RWPE2 (cell line): ENCODE measurements around the gene THAP9.

ENCODE experiments used
- ATAC-seq: fragments of 200-7000 bp; cut with Tn5 transposase; 3 replicates; pipeline ENCODE4 v1.9.1; 2021; ENCODE audit warnings: low read depth
- DNase-seq: peaks from one replicate; pipeline ENCODE4 v3.0.0-alpha.2; 2020; ENCODE audit warnings: low spot score
- H3K27ac ChIP-seq: fragments of 450-650 bp; 2 replicates; pipeline ENCODE4 v1.5.1; 2017; ENCODE audit warnings: mild to moderate bottlenecking; ENCODE audit not compliant: poor library complexity, severe bottlenecking
- H3K27me3 ChIP-seq: fragments of 250-450 bp; sonication (Bioruptor Pico); 2 replicates; pipeline ENCODE4 v1.5.1; 2021; ENCODE audit warnings: mild to moderate bottlenecking, moderate library complexity; ENCODE audit not compliant: insufficient read depth, poor library complexity, severe bottlenecking
- H3K36me3 ChIP-seq: fragments of 250-450 bp; sonication (Bioruptor Pico); 2 replicates; pipeline ENCODE4 v1.5.1; 2020; ENCODE audit warnings: low read depth, mild to moderate bottlenecking, moderate library complexity
- H3K4me1 ChIP-seq: fragments of 250-450 bp; sonication (Bioruptor Pico); 2 replicates; pipeline ENCODE4 v1.5.1; 2021; ENCODE audit warnings: mild to moderate bottlenecking, moderate library complexity; ENCODE audit not compliant: insufficient read depth, poor library complexity, severe bottlenecking
- H3K4me3 ChIP-seq: fragments of 250-450 bp; sonication (Bioruptor Pico); 2 replicates; pipeline ENCODE4 v1.5.1; 2021; ENCODE audit warnings: mild to moderate bottlenecking, moderate library complexity; ENCODE audit not compliant: severe bottlenecking
- H3K9me3 ChIP-seq: fragments of 250-450 bp; sonication (Bioruptor Pico); 2 replicates; pipeline ENCODE4 v1.5.1; 2021; ENCODE audit warnings: mild to moderate bottlenecking, moderate library complexity; ENCODE audit not compliant: severe bottlenecking
- CTCF ChIP-seq: fragments of 450-650 bp; IDR thresholded peaks from one replicate; pipeline ENCODE4 v1.5.1; 2017; ENCODE audit warnings: mild to moderate bottlenecking, moderate library complexity; ENCODE audit not compliant: poor library complexity, severe bottlenecking

The THAP9 gene

GRCh38 chr4:82890901-82891706, 9.4 kb upstream of the THAP9 start, which contains the start of gene SEC31A:
TSS of gene SEC31A (minus strand) at chr4:82891153. CDS start at chr4:82881936, 9,217 bp downstream.
- peaks cover 48% of the 10 kb centered on the region for H3K36me3 ChIP-seq
- peak within 1 kb of the TSS; percentile 83 for H3K27ac ChIP-seq
- H3K27me3 ChIP-seq: no peaks in the 10 kb centered on the region

GRCh38 chr4:82891707-82892466, 8.6 kb upstream of the THAP9 start:
- DNase-seq (no peak), ATAC-seq (peak; percentile 24; the same call in 2 of the 3 replicates)
- H3K4me1 ChIP-seq: peaks cover 21% of the 10 kb centered on the region
- no peak for TF ChIP-seq CTCF
- no peaks in the 10 kb centered on the region for H3K9me3 ChIP-seq
- peak overlapping the region; percentile 83 for H3K27ac ChIP-seq
- peak overlapping the region; percentile 89 for H3K4me3 ChIP-seq
- no peaks in the 10 kb centered on the region for H3K27me3 ChIP-seq
- H3K36me3 ChIP-seq: peaks cover 51% of the 10 kb centered on the region

More at GRCh38 chr4:82890901-82891706, 9.4 kb upstream of the THAP9 start, which contains the start of gene SEC31A:
- TF ChIP-seq CTCF: no peak
- Histone ChIP-seq H3K4me1 (peaks cover 27% of the 10 kb centered on the region), H3K4me3 (peak within 1 kb of the TSS; percentile 89), H3K9me3 (no peaks in the 10 kb centered on the region)
- DNase-seq (peak; percentile 95), ATAC-seq (peak; percentile 87)

- Histone ChIP-seq H3K27ac (peak overlapping the region; percentile 83), H3K9me3 (no peaks in the 10 kb centered on the region), H3K27me3 (no peaks in the 10 kb centered on the region), H3K4me1 (peaks cover 20% of the 10 kb centered on the region), H3K36me3 (peaks cover 51% of the 10 kb centered on the region), H3K4me3 (no peak overlapping the region)
- TF ChIP-seq CTCF: no peak
- ATAC-seq: no peak
- DNase-seq: no peak
These were observed 8.1 kb upstream of the THAP9 start for GRCh38 chr4:82892467-82892802.

- DNase-seq: no peak
These were observed 6.6 kb upstream of the THAP9 start for GRCh38 chr4:82893942-82894341.

More at GRCh38 chr4:82893942-82894341, 6.6 kb upstream of the THAP9 start:
- TF ChIP-seq CTCF: no peak
- Histone ChIP-seq H3K4me3 (no peak overlapping the region), H3K36me3 (peaks cover 64% of the 10 kb centered on the region), H3K27me3 (no peaks in the 10 kb centered on the region), H3K4me1 (peaks cover 22% of the 10 kb centered on the region), H3K9me3 (no peaks in the 10 kb centered on the region), H3K27ac (peak overlapping the region; percentile 12)
- no peak for ATAC-seq
